A549 (cell line): Measurements from ENCODE around the gene CR1L.

Experiments
- CTCF ChIP-seq: fragments of >200 bp; sonication (Bioruptor Twin); formaldehyde crosslinking; IDR thresholded peaks from 3 replicates; pipeline ENCODE4 v1.5.1; 2016
- E2F6 ChIP-seq: IDR thresholded peaks from 2 replicates; pipeline ENCODE4 v1.6.1; 2012; ENCODE audit warnings: low read depth, borderline replicate concordance
- HES2 ChIP-seq: fragments of >200 bp; sonication (Bioruptor Twin); formaldehyde crosslinking; IDR thresholded peaks from 2 replicates; pipeline ENCODE4 v1.6.1; 2016
- MAX ChIP-seq: IDR thresholded peaks from 2 replicates; pipeline ENCODE4 v1.6.1; 2012
- PHF8 ChIP-seq: fragments of 200-600 bp; sonication (generic); IDR thresholded peaks from 2 replicates; pipeline ENCODE4 v1.6.1; 2016; ENCODE audit warnings: low read depth, mild to moderate bottlenecking, antibody characterized with exemption, moderate library complexity, borderline replicate concordance
- POLR2A ChIP-seq: IDR thresholded peaks from 2 replicates; pipeline ENCODE4 v1.6.1; 2012; ENCODE audit warnings: mild to moderate bottlenecking, low read length
- POLR2AphosphoS2 ChIP-seq: conservative IDR thresholded peaks from 2 replicates; pipeline ENCODE4 v1.6.1; 2012; ENCODE audit warnings: low read length, improper control_type of control experiment, inconsistent platforms
- RAD21 ChIP-seq, 2 experiments: fragments of >200 bp in 1 of 2; sonication (Bioruptor Twin) in 1 of 2; formaldehyde crosslinking in 1 of 2; IDR thresholded peaks in 1 of 2; conservative IDR thresholded peaks in 1 of 2; 2 replicates in 1 of 2; 3 replicates in 1 of 2; pipeline ENCODE4 v1.6.1; 2012 to 2018; ENCODE audit warnings: inconsistent platforms in 1 of 2
- REST ChIP-seq: fragments of 200-600 bp; sonication (generic); IDR thresholded peaks from 2 replicates; pipeline ENCODE4 v1.6.1; 2016; ENCODE audit warnings: antibody characterized with exemption, mild to moderate bottlenecking, moderate library complexity
- SMC3 ChIP-seq: fragments of >200 bp; sonication (Bioruptor Twin); formaldehyde crosslinking; IDR thresholded peaks from 3 replicates; pipeline ENCODE4 v1.6.1; 2018; ENCODE audit warnings: inconsistent platforms

- TF ChIP-seq CTCF (no peak), SMC3 (no peak), HES2 (no peak), POLR2AphosphoS2 (no peak), MAX (no peak), RAD21 (conservative IDR thresholded peaks at IDR 0.05 in 1 of 2, IDR thresholded peaks at IDR 0.05 in 1 of 2) (no peak), REST (no peak), PHF8 (no peak), POLR2A (no peak), E2F6 (no peak)
Measured at GRCh38 chr1:207644166-207644851, 624 bp upstream of the CR1L start.
